ENCODE results near the gene SLC8A2.

Gene SLC8A2

DNA sequence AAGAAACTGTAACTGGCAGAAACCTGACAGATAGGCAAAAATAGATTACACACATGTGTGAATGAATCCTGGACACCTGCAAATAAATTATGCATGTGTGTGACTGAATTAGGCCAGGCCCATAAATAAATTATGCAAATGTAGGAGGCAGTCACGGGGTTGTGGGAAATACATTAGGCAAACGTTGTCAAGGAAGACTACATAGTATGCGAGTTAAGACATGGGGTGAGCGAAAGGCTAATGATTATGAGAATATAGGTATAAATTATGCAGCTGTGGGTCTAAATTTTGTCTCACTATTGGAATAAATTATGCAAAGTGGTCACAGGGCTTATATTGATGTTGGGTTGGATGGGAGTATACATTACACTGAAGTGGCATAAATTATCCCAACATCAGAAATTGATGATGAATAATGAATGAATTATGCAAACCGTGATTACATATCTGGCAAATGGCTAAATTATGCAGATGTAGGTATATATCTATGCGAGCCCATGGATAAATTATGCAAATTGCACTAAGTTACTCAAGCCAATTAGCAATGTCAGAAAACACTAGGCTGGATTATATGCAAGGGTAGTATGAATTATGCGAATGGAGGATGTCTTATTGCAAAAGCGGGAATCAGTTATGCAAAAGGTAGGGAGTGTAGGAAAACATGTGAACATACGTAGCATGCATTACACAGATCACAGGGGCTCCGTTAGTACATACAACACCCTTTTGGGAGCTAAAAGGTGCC lies 6.8 kb downstream of the SLC8A2 start:
- no peak for DNase-seq (ENCODE audit: low read depth in 1 of 2, low spot score in 1 of 2)

DNA sequence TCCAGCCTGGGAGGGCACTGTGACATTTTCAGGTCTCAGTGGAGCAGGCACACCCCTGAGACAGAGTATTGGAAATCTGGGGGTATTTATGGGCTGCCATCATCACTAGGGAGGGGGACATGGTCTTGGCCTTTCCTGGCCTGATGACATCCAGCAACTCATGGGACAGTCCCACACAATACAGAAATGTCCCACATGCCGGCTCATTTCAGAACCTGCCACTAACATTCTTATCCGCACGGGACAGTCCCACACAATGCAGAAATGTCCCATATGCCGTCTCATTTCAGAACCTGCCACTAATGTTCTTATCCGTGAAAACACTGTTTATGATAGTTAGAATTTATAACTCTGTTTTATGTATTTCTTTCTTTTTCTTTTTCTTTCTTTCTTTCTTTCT lies 9.8 kb downstream of the SLC8A2 start:
- no peak for DNase-seq (ENCODE audit: low read depth in 1 of 2, low spot score in 1 of 2)

DNA sequence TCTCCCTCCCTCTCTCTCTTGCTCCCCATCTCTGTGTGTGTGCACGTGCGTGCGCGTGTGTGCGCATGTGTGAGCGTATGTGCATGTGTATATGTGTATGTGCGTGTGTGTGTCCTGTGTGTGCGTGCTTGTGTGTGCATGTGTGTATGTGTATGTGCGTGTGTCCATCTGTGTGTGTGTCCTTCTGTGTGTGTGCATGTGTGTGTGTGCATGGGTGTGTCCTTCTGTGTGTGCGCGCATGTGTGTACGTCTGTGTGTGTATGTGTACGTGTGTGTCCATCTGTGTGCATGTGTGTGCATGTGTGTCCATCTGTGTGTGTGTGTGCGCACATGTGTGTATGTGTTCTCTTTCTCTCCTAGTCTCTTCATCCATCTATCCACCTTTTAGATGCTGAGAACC lies 12.2 kb downstream of the SLC8A2 start:
- DNase-seq (ENCODE audit: low read depth in 1 of 2, low spot score in 1 of 2), result no peak

DNA sequence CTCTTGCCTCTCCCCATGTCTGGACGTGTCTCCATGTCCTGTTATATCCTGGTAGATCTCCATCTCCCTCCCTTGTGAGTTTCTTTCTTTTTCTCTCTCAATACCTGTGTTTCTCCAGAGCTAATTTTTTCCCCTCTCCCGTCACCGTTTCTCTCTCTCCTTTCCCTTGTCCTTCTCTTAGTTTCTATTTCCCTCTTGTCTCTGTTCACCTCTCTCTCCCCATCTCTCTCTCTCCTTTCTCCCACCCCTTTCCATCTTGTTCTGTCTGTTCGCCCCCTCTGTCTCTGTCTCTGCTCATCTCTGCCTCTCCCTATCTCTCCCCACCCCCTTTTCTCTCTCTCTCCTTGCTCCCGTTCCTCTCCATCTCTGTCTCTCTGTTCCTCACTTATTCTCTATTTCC lies 13.0 kb downstream of the SLC8A2 start:
- DNase-seq (ENCODE audit: low read depth in 1 of 2, low spot score in 1 of 2), result no peak

DNA sequence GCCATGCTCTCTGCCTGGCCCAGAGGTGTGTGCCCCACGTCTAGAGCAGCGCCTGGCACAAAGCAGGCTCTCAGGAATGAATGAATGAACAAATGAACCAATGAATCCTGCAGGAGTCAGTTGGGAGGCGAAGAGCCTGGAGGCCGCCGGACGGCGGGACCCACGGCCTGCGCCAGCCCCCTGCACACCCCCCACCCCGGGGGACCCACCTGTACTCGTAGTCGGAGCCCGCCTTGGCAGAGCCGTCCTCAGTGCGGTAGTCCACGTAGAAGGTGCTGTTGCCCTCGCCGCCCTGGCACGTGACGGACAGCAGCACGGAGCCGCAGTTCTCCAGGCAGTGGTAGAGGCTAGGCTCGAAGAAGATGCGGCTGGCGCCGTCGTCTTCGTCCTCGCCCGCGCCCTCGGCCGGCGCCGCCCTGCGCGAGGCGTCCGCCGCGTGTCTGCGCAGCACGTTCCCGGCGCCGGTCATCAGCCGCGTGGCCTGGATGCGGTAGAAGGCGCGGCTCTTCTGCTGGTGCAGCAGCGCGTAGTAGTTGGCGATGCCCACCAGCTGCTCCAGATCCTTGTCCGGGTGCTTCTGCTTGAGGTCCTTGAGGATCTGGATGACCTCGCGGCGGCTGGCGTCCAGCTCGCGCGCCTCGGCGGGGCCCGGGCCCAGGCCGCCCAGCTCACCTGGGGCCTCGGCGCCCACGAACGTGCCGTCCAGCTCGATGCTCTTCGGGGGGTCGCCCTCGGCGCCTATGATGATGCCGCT lies 14.8 kb downstream of the SLC8A2 start:
- no peak for DNase-seq (ENCODE audit: low read depth in 1 of 2, low spot score in 1 of 2)

DNA sequence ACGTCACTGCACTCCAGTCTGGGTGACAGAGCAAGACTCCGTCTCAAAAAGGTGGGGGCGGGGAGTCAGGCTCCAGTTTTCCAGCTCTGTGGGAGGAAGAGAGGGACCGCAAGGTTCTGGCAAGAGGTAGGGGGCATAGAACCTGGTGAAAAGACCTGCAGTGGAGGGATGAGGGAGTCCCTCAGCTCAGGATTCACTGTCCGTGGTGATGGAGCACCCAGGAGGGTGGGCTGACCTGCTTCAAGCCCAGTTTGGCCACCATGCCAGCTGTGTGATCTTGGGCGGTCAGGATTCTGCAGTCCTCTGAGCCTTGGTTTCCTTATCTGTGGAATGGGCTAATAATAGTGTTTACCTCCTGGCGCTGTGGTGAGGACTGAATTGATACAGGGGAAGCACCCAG lies 21.2 kb downstream of the SLC8A2 start:
- no peak for DNase-seq (ENCODE audit: low read depth in 1 of 2, low spot score in 1 of 2)

DNA sequence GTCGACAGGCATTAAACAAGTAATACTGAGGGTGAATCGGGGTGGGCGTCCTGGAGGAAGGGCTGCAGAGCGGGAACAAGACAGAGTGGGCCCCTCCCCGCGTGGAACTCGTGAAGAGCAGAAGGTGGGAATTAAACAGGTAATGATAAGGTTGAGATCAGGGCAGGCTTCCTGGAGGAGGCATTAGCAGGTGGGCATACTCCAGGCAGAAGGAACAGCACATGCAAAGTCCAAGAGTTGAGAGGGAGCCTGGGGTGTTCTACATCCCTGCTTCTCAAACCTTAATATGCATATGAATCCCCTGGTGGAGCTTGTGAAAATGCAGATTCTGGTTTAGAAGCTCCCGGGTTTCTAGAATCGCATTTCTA lies 23.3 kb downstream of the SLC8A2 start:
- no peak for DNase-seq (ENCODE audit: low read depth in 1 of 2, low spot score in 1 of 2)

DNA sequence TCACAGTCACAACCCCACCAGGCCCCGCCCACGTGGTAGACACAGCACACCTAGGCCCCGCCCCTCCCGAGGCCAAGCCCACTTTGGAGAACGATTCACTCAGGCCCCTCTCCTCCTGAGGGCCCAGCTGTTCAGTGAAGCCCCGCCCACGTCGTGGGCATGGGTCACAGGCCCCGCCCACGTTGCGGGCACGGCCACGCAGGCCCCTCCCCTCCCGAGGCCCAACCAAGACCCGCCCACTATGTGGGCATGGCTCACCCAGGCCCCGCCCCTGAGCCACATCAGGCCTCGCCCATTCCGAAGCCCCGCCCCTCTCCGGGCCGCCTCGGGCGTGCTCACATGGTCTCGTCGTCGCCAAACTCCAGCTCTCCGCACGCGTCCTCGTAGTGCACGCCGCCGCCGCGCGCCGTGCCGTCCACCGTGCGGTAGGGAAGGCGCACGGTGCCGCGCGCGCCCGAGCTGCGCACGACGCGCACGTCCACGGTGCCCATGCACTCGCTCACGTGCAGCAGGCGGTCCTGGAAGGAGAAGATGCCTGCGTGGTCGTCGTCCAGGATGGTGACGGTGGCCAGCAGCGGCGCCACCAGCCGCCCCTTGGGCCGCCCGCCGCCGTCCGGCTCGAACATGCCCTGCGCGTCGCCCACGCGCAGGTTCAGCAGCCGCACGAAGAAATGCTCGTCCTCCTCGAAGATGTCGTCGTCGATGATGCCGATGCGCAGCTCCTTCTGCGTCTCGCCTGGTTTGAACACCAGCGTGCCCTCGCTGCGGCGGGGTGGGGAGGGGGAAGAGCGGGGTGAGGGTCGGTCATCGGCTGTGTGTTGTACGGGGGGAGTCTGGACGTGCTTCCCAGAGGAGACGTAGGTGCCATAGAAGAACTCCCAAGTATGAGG lies 24.0 kb downstream of the SLC8A2 start:
- DNase-seq (ENCODE audit: low read depth in 1 of 2, low spot score in 1 of 2), result peak in 1 of 2 donors; percentile 26

DNA sequence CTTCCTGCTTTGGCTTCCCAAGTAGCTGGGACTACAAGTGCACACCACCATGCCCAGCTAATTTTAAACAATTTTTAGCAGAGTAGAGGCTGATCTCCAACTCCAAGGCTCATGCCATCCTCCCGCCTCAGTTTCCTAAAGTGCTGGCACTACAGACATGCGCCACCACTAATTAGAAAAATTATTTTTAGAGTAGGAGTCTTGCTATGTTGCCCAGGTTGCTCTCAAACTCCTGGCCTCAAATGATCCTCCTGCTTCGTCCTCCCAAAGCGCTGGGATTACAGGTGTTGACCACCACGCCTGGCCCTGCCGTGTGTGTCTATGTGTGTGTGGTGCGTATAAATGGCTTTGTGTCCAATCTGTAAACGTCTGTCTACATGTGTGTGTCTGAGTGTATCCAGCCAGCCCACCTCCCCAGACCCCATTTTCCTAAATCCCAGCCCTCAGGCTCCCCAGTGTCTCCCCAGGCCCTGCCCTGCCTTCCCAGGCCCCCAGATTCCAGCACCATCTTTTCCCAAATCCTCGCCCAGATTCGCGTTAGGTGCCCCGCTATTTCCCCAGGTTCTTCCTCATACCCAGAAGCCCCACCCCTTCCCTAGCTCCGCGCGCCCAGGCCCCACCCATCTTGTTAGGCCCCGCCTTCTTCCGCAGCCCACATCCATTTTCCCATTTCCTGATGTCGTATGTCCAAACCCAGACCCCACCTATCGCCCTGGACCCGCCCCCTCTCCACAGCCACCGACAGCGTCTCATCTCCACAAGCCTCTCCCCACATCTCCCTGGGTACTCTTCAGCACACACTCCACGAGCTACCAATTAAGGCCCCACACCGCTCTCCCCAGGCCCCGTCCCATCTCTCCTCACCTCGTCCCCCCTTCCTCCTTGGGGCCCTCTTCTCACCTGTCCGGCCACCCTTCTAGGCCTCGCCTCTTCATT lies 24.9 kb downstream of the SLC8A2 start:
- DNase-seq (ENCODE audit: low read depth in 1 of 2, low spot score in 1 of 2), result no peak

DNA sequence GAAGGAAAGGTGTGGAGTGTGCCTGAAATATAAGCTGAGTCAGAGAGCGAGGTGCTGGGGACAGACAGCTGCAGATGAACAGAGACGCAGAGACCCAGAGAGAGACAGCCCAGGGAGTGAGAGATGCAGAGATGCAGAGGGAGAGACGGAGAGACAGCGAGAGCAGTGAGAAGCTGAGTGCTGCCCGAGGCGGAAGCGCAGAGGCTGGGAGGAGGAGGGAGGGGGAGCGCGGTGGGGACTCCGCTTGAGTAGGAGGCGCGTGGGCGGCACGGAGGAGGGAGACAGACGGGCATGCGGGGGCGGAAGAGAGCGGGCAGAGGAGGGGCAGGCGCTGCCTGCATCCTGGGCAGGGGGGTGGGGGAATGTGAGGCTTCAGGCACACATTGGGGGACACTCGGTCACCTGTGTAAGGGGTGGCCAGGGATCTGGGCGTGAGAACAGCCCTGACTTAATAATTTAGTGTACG lies 25.7 kb downstream of the SLC8A2 start:
- DNase-seq (ENCODE audit: low read depth in 1 of 2, low spot score in 1 of 2), result peak; percentile 37 to 44

DNA sequence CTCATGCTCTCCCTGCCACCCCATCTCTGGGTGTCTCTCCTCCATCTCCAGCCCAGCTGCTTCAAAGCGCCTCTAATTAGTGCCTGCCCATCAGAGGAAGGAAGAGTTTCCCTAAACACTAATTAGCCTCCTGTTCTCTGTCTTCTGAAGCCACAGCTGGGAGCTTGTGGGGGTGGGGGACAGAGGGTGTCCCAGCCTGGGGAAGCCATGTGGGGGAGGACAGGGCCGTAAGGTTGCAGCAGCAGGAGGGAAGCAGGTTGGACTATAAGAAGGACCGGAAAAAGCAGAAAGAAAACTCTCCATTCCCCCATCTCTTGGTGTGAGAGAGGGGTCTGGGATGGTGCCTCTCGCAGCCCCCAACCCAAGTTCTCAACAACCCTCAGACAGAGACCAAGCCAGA lies 26.2 kb downstream of the SLC8A2 start:
- DNase-seq (ENCODE audit: low read depth in 1 of 2, low spot score in 1 of 2), result no peak

DNA sequence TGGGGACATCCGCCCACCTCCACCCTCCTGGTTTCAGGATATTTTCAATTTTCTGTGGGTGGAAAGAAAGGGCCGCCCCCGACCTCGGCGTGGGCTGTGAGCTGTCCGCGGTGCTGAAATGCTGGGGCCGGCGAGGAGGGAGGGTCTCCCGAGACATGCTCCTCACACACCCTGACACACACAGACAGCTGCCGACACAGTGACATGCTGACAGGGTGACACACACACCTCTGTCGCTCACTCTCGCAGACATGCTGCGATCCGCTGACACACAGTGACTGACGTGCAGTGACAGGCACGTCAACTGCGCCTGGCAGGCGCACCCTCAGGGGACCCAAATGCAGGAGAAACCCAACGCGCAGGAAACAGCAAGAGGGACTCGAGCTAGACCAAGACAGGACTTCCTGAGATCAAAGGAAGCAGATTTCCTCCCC lies 27.3 kb downstream of the SLC8A2 start:
- DNase-seq (ENCODE audit: low read depth in 1 of 2, low spot score in 1 of 2), result no peak

DNA sequence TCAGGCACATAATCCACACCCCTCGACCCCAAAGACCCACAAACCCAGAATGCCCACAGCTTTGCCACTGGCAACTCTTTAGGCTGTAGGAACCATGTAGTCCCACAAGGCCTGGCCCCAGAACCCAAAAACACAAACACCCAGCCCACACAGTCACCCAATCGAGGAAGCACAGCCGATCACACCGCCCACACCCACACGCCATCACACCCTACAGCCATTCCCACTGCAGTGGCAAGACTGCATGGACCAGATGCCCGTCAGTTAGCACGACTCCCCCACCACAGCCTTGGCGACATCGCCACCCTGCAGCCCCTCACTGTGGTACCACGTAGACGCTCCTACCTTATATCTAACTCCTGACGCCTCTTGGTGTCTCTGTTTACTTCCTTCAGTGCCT lies 28.4 kb downstream of the SLC8A2 start:
- DNase-seq (ENCODE audit: low read depth in 1 of 2, low spot score in 1 of 2), result no peak

DNA sequence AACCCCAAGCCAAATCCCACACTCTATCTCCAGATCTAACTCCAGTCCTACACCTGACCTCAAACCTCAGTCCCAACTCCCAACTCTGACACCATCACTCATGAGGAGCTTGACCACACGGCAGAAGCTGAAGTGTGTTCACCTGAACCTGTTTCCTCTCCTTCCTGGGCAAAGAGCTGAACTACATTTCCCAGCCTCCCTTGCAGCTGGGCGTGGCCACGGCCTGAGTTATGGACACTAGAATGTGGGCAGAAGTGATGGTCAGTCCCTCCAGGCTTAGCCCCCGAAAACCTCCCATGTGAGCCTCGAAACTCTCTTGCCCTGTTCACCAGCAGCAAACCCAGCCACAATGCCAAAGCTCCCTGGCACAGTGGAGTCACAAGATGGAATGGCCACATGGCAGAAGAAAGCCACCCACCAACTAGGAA lies 32.9 kb downstream of the SLC8A2 start:
- DNase-seq (ENCODE audit: low read depth in 1 of 2, low spot score in 1 of 2), result no peak

DNA sequence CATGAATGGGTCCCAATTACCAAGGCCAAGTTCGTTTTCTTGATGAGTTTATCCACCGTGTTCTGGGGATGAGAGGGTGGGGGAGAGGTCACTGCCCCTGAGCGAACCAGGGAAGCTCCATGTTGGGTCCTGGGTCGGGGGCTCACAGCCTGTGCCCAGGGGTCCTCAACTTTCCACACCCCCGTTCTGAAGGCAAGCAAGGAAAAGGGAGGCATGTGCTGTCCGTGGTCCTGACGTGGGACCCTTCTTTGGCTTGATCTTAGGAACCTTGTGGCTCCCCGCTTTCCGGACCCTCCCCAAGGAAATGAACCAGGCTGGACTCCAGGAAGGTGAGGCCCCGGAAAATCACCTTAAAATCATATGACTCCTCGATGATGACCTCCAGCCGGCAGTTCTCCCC lies 34.2 kb downstream of the SLC8A2 start:
- DNase-seq (ENCODE audit: low read depth in 1 of 2, low spot score in 1 of 2), result no peak

DNA sequence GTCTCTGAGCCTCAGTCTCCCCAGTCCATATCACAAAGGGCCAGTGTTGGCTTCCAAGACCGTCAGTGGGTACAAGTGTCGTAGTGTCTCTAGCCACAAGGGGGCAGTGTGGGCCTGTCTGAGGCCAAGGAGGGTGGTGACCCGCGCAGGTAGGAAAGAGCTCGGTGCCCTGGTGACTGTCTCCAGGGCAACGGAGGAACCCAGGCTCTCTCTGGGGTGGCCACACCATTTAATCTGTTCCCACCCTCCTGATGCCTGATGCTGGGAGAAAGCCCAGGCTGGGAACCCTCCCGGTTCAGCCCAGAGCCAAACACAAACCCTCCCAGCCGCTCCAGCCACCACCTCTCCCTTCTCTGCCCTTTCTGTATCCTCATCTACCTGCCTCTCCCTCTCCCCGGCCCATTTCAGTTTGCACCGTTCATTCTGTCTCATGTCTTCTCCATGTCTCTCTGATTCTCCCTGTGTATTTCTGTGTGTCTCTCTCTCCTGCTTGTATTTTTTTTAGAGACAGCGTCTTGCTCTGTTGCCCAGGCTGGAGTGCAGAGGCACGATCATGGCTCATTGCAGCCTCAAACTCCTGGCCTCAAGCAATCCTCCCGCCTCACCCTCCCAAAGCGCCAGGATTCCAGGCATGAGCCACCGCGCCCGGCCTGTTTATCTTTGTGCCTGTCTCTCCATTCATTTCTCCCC lies 34.8 kb downstream of the SLC8A2 start:
- DNase-seq (ENCODE audit: low read depth in 1 of 2, low spot score in 1 of 2), result peak; percentile 71 to 74

DNA sequence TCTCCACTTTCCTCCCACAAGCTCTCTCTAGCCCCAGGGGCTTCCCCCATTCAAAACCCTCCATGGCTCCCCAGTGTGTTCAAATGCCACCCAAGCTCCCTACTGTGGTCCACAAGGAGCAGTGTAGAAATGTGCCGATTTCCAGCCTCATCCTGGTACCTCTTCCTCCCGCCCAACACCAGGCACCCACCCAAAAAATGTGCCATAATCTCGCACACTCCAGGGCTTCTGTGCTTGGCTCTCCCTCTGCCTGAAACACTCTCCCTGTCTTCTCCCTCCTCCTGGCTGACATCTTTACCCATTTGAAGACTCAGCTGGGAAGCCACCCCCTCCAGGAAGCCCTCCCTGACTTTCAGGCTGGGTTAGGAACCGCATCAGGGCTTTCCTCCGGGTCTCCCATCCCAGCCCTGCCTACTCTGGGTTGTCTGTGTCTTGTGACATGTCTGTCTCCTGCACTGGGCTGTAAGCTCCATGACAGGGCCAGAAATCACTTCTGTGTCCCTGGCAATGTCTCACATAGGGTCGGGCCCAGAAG lies 35.7 kb downstream of the SLC8A2 start:
- DNase-seq (ENCODE audit: low read depth in 1 of 2, low spot score in 1 of 2), result no peak

DNA sequence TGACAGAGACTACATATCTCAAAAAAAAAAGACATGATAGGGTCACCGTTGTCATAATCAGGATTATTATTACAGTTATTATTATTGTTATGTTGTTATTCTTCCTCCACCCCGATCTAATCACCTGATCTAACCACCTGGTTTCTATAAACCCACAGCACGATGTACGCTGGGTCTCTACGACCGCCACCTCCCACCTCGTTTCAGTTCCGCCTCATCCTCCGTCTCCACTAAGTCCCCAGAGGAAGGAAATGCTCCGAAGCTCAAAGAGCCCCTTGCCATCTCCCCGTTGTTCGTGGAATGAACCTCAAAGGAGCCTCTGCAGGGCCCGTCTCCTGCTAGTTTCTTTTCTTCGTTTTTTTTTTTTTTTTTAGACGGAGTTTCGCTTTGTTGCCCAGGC lies 36.5 kb downstream of the SLC8A2 start:
- DNase-seq (ENCODE audit: low read depth in 1 of 2, low spot score in 1 of 2), result no peak

DNA sequence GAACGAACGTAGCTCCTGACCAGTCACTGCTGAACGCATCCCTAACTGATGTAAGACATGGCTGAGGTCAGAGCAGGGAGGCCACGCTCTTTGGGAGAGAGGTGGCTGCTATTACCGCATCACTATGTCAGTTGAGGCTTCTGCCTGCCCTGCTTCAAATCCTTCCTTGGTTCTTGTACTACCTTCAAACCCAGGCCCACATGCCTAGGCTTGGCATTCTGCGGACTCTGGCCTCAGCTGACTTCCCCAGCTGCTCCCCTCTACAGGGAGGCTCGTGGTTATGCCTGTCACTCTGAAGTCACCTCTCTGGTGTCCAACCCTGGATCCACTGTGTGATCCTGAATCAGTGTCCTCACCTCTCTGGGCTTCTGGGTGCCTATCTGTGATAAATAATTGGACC lies 37.6 kb downstream of the SLC8A2 start:
- DNase-seq (ENCODE audit: low read depth in 1 of 2, low spot score in 1 of 2), result no peak

DNA sequence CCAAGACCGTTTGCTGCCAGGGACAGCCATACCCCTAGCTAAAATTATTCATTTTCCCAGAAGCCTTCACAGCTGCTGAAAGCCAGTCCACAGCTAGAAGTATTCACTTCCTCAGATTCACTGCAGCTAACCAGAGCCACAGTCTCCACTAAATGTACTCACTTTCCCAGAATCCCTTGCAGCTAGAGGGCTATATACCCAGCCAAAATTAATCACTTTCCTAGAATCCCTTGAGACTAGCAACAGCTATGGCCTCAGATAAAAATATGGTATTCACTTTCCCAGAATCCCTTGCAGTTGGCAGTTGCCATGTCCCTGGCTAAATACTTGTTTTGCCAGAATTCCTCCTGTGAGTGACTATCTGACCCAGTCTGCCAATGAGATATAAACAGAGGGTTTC lies 38.6 kb downstream of the SLC8A2 start:
- DNase-seq (ENCODE audit: low read depth in 1 of 2, low spot score in 1 of 2), result no peak

Data from activated T-helper 1 cell treated with anti-CD3 and anti-CD28 coated beads, Interleukin-2, amount 50 U/mL, for 16 hours (primary cell).